ENCODE data around the gene AVPR1A.

AVPR1A gene

GRCh38 chr12:63101920-63102319 lies 49.1 kb downstream of the AVPR1A start:
- ChIA-PET POLR2A (no interaction called here), CTCF (no interaction called here)
- TF ChIP-seq CTCF (IDR thresholded peaks at IDR 0.05; ENCODE audit: control extremely low read depth, extremely low read depth, low read depth, missing control alignments), result no peak

GRCh38 chr12:63098851-63099250 lies 52.1 kb downstream of the AVPR1A start:
- TF ChIP-seq CTCF (IDR thresholded peaks at IDR 0.05; ENCODE audit: control extremely low read depth, extremely low read depth, low read depth, missing control alignments), result no peak
- CTCF ChIA-PET, result interaction anchor here (1.4 kb wide), 1 partner anchor 53 kb away, joined by 3 read pairs; no protein-coding TSS in a partner anchor
- no peak for DNase-seq (ENCODE audit: extremely low spot score)
- POLR2A ChIA-PET, result no interaction called here

More at GRCh38 chr12:63101920-63102319, 49.1 kb downstream of the AVPR1A start:
- DNase-seq (ENCODE audit: extremely low spot score), result no peak

- DNase-seq (ENCODE audit: extremely low spot score), result no peak
- POLR2A ChIA-PET, result no interaction called here
- CTCF ChIA-PET, result no interaction called here
- no peak for TF ChIP-seq CTCF (IDR thresholded peaks at IDR 0.05; ENCODE audit: control extremely low read depth, extremely low read depth, low read depth, missing control alignments)
Observed at GRCh38 chr12:63095369-63095980, 55.5 kb downstream of the AVPR1A start.

GRCh38 chr12:63093711-63094110 lies 57.3 kb downstream of the AVPR1A start:
- POLR2A ChIA-PET, result no interaction called here
- CTCF ChIA-PET, result interaction anchor here (0.9 to 1.5 kb wide), 4 partner anchors 10 to 53 kb away, joined by 3 to 5 read pairs (median 4); no protein-coding TSS in a partner anchor
- DNase-seq (ENCODE audit: extremely low spot score), result no peak
- no peak for TF ChIP-seq CTCF (IDR thresholded peaks at IDR 0.05; ENCODE audit: control extremely low read depth, extremely low read depth, low read depth, missing control alignments)

- ChIA-PET CTCF (interaction anchor here (0.7 to 1.5 kb wide), 3 partner anchors 10 to 54 kb away, joined by 3 to 5 read pairs (median 3); no protein-coding TSS in a partner anchor), POLR2A (no interaction called here)
- no peak for TF ChIP-seq CTCF (IDR thresholded peaks at IDR 0.05; ENCODE audit: control extremely low read depth, extremely low read depth, low read depth, missing control alignments)
- DNase-seq (ENCODE audit: extremely low spot score), result no peak
Observed at GRCh38 chr12:63093084-63093483, 57.9 kb downstream of the AVPR1A start.

Measured in GM10248 (cell line).